Activated CD4-positive, alpha-beta memory T cell treated with anti-CD3 and anti-CD28 coated beads, Interleukin-2, amount 10 ng/mL, durations not matched to agents 7 days and 5 days (primary cell): ENCODE data around the gene LPP. TPM values are rescaled to one million over a fixed set of nuclear protein-coding genes. Genes with fewer than 3 reads are reported as not detected.

ENCODE experiments used
- CTCF ChIA-PET: fragments of 350-600 bp; sonication (Branson Sonifier 250); formaldehyde crosslinking; loops from one replicate; lab custom pipeline; 2021; ENCODE audit warnings: antibody characterized with exemption, inconsistent platforms; lab: Charles Lee
- POLR2A ChIA-PET: fragments of 350-600 bp; sonication (Branson Sonifier 250); formaldehyde crosslinking; loops from one replicate; lab custom pipeline; 2021; ENCODE audit warnings: antibody characterized with exemption; lab: Charles Lee
- DNase-seq: peaks from one replicate; pipeline ENCODE4 v3.0.0-alpha.2; 2020
- H3K27ac Mint-ChIP-seq: one replicate; pipeline ENCODE4 v1.8.0; 2021; ENCODE audit warnings: mild to moderate bottlenecking, mixed read lengths
- H3K27me3 Mint-ChIP-seq: one replicate; pipeline ENCODE4 v1.8.0; 2021; ENCODE audit warnings: mixed read lengths
- H3K36me3 Mint-ChIP-seq: one replicate; pipeline ENCODE4 v1.8.0; 2021; ENCODE audit warnings: low read depth, mixed read lengths
- H3K4me1 Mint-ChIP-seq: one replicate; pipeline ENCODE4 v1.8.0; 2021; ENCODE audit warnings: mixed read lengths
- H3K4me3 Mint-ChIP-seq: one replicate; pipeline ENCODE4 v1.8.0; 2021; ENCODE audit warnings: mild to moderate bottlenecking, mixed read lengths
- H3K9me3 Mint-ChIP-seq: one replicate; pipeline ENCODE4 v1.8.0; 2021; ENCODE audit warnings: mixed read lengths
- total RNA-seq, 2 experiments: library from RNA; stranded (reverse); gene quantifications; one replicate each; pipeline ENCODE4 v1.2.3, GENCODE V29; 2021

The LPP gene
- total RNA-seq, 2 experiments from 2014 or later, result 51.4 to 52.4 TPM

- Mint-ChIP-seq H3K36me3 (no peaks in the 10 kb centered on the region), H3K27me3 (no peaks in the 10 kb centered on the region), H3K9me3 (peaks cover 4% of the 10 kb centered on the region), H3K27ac (no peak overlapping the region), H3K4me1 (no peaks in the 10 kb centered on the region), H3K4me3 (no peak overlapping the region)
- ChIA-PET POLR2A (no interaction called here), CTCF (no interaction called here)
- no peak for DNase-seq
Measured at GRCh38 chr3:188814581-188814980, 660.6 kb downstream of the LPP start.

GRCh38 chr3:188817103-188817934, 663.4 kb downstream of the LPP start:
- Mint-ChIP-seq H3K4me3 (no peak overlapping the region), H3K4me1 (no peaks in the 10 kb centered on the region), H3K36me3 (no peaks in the 10 kb centered on the region), H3K27me3 (no peaks in the 10 kb centered on the region), H3K9me3 (no peaks in the 10 kb centered on the region), H3K27ac (no peak overlapping the region)
- DNase-seq, result no peak
- POLR2A ChIA-PET, result interaction anchor here (0.6 kb wide), 1 partner anchor 585 kb away, joined by 3 read pairs; no protein-coding TSS in a partner anchor
- CTCF ChIA-PET, result no interaction called here

DNA sequence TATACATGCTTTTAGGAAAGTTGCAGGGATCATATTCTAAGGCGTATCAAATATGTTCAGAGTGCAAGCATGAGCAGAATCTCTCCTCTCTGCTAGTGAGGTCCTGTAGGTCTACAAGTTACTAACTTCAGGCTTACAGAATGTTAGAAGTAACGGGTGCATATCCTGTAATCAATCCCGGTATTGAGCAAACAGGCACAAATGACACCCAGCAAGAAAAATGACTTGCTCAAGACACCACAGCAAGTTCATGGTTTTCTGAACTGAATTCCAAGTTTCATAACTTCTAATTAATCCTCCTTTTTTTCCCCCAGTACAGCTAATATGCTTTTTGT, 663.9 kb downstream of the LPP start:
- CTCF ChIA-PET, result no interaction called here
- Mint-ChIP-seq H3K36me3 (no peaks in the 10 kb centered on the region), H3K9me3 (no peaks in the 10 kb centered on the region), H3K4me3 (no peak overlapping the region), H3K27ac (no peak overlapping the region), H3K27me3 (no peaks in the 10 kb centered on the region), H3K4me1 (no peaks in the 10 kb centered on the region)
- DNase-seq, result no peak
- POLR2A ChIA-PET, result interaction anchor here (0.6 kb wide), 1 partner anchor 586 kb away, joined by 3 read pairs; no protein-coding TSS in a partner anchor

DNA sequence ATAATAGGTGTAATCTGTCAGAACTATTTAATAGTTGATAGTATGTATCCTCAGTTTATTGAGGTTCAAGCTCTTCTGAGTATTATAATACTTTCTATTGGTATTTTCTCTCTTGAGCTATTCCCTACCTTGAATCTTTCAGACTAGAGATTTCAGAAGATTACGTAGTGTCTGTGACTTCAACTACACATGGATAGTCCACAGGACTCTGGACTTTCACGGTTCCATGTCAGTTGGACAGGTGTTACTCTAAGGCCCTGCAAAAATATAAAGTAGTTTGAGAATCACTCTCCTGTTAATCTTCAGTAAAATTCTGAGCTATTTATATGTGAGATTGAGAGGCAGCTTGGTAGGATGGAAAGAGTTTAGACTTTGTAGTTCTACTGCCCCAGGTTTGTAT, 664.3 kb downstream of the LPP start:
- no peaks in the 10 kb centered on the region for H3K36me3 Mint-ChIP-seq
- no peaks in the 10 kb centered on the region for H3K9me3 Mint-ChIP-seq
- no peaks in the 10 kb centered on the region for H3K27me3 Mint-ChIP-seq
- no peak for DNase-seq
- no peak overlapping the region for H3K4me3 Mint-ChIP-seq
- POLR2A ChIA-PET, result no interaction called here
- no peaks in the 10 kb centered on the region for H3K4me1 Mint-ChIP-seq
- CTCF ChIA-PET, result interaction anchor here (1.3 kb wide), 1 partner anchor 1080 kb away, joined by 3 read pairs; no protein-coding TSS in a partner anchor
- no peak overlapping the region for H3K27ac Mint-ChIP-seq

DNA sequence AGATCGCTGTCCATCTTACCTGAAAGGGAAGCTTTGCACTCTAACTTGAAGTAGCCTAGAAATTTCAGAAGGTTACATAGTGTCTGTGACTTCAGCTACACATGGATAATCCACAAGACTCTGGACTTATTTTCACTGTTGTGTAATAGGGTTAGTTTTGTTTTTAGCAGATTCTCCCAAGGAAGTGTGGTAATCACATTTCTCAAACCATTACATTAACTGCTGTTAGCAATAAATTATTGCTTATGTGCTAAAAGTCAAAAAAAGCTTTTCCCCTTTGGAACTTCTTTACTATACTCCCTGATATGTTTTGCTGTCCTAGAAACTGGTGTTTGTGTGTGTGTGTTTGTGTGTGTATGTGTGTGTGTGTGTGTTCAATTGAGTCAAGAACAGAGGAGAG, 666.0 kb downstream of the LPP start:
- Mint-ChIP-seq H3K4me1 (no peaks in the 10 kb centered on the region), H3K27ac (no peak overlapping the region), H3K4me3 (no peak overlapping the region), H3K36me3 (no peaks in the 10 kb centered on the region), H3K9me3 (no peaks in the 10 kb centered on the region), H3K27me3 (no peaks in the 10 kb centered on the region)
- ChIA-PET CTCF (no interaction called here), POLR2A (no interaction called here)
- DNase-seq, result no peak

DNA sequence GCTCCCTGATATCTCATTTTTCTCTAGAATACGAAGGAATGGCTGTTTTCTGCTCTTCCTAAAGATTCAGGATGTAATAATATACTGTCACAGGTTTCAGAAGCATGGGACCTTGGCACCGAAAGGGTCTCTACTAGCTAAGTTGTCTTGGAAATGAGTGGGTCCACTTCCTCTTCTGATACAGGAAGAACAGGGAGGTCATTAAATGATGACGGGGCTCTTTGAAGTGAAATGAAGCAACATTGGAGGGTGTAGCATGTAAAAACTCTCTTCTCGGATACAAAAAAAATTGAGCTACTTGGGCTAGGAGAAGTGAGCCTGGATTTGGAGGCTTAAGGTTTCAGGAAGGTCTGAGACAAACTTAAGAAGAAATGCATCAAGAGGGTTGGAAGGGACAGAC, 668.0 kb downstream of the LPP start:
- no peak for DNase-seq
- H3K4me3 Mint-ChIP-seq, result no peak overlapping the region

GRCh38 chr3:188822411-188822810, 668.5 kb downstream of the LPP start:
- DNase-seq, result no peak
- H3K27me3 Mint-ChIP-seq, result no peaks in the 10 kb centered on the region
- H3K4me3 Mint-ChIP-seq, result no peak overlapping the region
- H3K36me3 Mint-ChIP-seq, result no peaks in the 10 kb centered on the region
- H3K27ac Mint-ChIP-seq, result no peak overlapping the region
- no peaks in the 10 kb centered on the region for H3K9me3 Mint-ChIP-seq
- CTCF ChIA-PET, result interaction anchor here (0.9 kb wide), 1 partner anchor 133 kb away, joined by 3 read pairs; no protein-coding TSS in a partner anchor
- peaks cover 3% of the 10 kb centered on the region for H3K4me1 Mint-ChIP-seq
- POLR2A ChIA-PET, result no interaction called here

More for the DNA sequence above, 668.0 kb downstream of the LPP start:
- ChIA-PET POLR2A (no interaction called here), CTCF (interaction anchor here (0.9 kb wide), 1 partner anchor 133 kb away, joined by 3 read pairs; no protein-coding TSS in a partner anchor)
- no peaks in the 10 kb centered on the region for H3K36me3 Mint-ChIP-seq
- peaks cover 3% of the 10 kb centered on the region for H3K4me1 Mint-ChIP-seq
- no peak overlapping the region for H3K27ac Mint-ChIP-seq
- no peaks in the 10 kb centered on the region for H3K27me3 Mint-ChIP-seq
- H3K9me3 Mint-ChIP-seq, result no peaks in the 10 kb centered on the region

- no peaks in the 10 kb centered on the region for H3K9me3 Mint-ChIP-seq
- H3K27ac Mint-ChIP-seq, result no peak overlapping the region
- H3K4me1 Mint-ChIP-seq, result peaks cover 3% of the 10 kb centered on the region
- no peak for DNase-seq
- POLR2A ChIA-PET, result no interaction called here
- no peak overlapping the region for H3K4me3 Mint-ChIP-seq
- H3K27me3 Mint-ChIP-seq, result no peaks in the 10 kb centered on the region
- CTCF ChIA-PET, result no interaction called here
- H3K36me3 Mint-ChIP-seq, result no peaks in the 10 kb centered on the region
Measured at GRCh38 chr3:188824566-188824965, 670.6 kb downstream of the LPP start.

GRCh38 chr3:188825901-188826300, 671.9 kb downstream of the LPP start:
- no peak overlapping the region for H3K27ac Mint-ChIP-seq
- no peaks in the 10 kb centered on the region for H3K36me3 Mint-ChIP-seq
- POLR2A ChIA-PET, result no interaction called here
- H3K27me3 Mint-ChIP-seq, result no peaks in the 10 kb centered on the region
- DNase-seq, result no peak
- H3K4me3 Mint-ChIP-seq, result no peak overlapping the region
- peaks cover 3% of the 10 kb centered on the region for H3K4me1 Mint-ChIP-seq
- H3K9me3 Mint-ChIP-seq, result no peaks in the 10 kb centered on the region
- CTCF ChIA-PET, result no interaction called here

GRCh38 chr3:188826574-188826973, 672.6 kb downstream of the LPP start:
- ChIA-PET POLR2A (no interaction called here), CTCF (no interaction called here)
- DNase-seq, result no peak
- no peaks in the 10 kb centered on the region for H3K27me3 Mint-ChIP-seq
- H3K36me3 Mint-ChIP-seq, result no peaks in the 10 kb centered on the region
- H3K27ac Mint-ChIP-seq, result no peak overlapping the region
- H3K9me3 Mint-ChIP-seq, result no peaks in the 10 kb centered on the region
- H3K4me1 Mint-ChIP-seq, result peaks cover 3% of the 10 kb centered on the region
- H3K4me3 Mint-ChIP-seq, result no peak overlapping the region

DNA sequence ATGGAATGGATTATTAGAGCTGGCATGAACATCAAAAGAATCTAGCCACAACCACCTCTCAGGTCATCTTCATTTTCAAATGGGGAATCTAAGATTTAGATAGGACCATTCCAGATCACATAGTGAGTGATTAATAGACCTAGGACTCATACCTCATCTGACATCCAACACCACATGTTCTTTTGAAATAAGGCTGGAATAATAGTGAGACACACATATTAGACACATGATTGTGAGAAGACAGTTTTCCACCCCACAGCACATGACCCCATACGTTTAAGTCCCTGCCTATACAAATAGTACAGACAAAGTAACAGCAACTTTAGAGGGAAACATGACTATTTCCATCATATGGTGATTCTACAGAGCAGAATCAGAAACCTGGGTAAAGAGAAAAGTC, 673.1 kb downstream of the LPP start:
- CTCF ChIA-PET, result no interaction called here
- Mint-ChIP-seq H3K27me3 (no peaks in the 10 kb centered on the region), H3K9me3 (no peaks in the 10 kb centered on the region), H3K27ac (no peak overlapping the region), H3K4me1 (peaks cover 3% of the 10 kb centered on the region), H3K4me3 (no peak overlapping the region), H3K36me3 (no peaks in the 10 kb centered on the region)
- no peak for DNase-seq
- POLR2A ChIA-PET, result no interaction called here

DNA sequence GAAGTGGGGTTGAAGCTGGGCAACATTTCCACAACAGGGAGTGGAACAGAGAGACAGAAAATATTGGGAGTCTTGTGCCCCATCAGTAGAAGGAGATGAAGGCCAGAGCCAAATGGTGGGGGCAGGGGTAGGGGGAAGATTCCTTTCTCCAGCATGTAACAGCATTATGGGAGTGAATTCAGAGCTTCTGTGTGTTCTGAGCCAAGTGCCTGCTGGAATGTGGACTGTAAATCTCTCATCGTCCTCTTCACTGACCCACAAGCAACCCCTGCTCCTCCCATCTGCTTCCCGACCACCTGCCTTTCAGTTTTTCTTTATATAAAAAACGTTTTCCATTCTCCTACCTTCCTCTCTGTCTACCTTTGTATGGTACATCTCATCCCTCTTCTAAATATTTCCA, 673.6 kb downstream of the LPP start:
- ChIA-PET POLR2A (no interaction called here), CTCF (interaction anchor here (1.1 kb wide), 1 partner anchor 1088 kb away, joined by 3 read pairs; no protein-coding TSS in a partner anchor)
- Mint-ChIP-seq H3K36me3 (no peaks in the 10 kb centered on the region), H3K9me3 (no peaks in the 10 kb centered on the region), H3K4me1 (peaks cover 3% of the 10 kb centered on the region), H3K4me3 (no peak overlapping the region), H3K27ac (no peak overlapping the region), H3K27me3 (no peaks in the 10 kb centered on the region)
- no peak for DNase-seq

GRCh38 chr3:188829130-188829529, 675.2 kb downstream of the LPP start:
- CTCF ChIA-PET, result interaction anchor here (1.5 kb wide), 1 partner anchor 1089 kb away, joined by 3 read pairs; no protein-coding TSS in a partner anchor
- Mint-ChIP-seq H3K27ac (no peak overlapping the region), H3K27me3 (no peaks in the 10 kb centered on the region), H3K4me1 (peaks cover 3% of the 10 kb centered on the region), H3K9me3 (no peaks in the 10 kb centered on the region), H3K36me3 (no peaks in the 10 kb centered on the region), H3K4me3 (no peak overlapping the region)
- no peak for DNase-seq
- POLR2A ChIA-PET, result no interaction called here

DNA sequence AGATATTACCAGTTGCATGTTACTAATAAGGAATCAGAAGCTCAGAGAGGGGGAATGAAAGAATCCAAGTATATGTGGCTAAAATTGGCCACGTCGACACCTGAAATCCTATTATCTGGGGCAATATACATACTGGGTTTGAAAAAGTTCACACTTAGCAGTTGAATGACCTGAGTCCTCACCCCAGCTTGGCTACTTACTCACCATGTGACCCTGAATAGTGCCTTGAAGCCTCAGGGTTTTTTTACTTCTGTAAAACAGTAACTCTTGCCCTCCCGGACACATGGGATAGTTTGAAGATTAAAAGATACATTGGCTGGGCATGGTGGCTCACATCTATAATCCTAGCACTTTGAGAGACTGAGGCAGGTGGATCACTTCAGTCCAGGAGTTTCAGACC, 675.6 kb downstream of the LPP start:
- H3K9me3 Mint-ChIP-seq, result no peaks in the 10 kb centered on the region
- no peaks in the 10 kb centered on the region for H3K27me3 Mint-ChIP-seq
- CTCF ChIA-PET, result interaction anchor here (1.5 kb wide), 1 partner anchor 1089 kb away, joined by 3 read pairs; no protein-coding TSS in a partner anchor
- H3K4me1 Mint-ChIP-seq, result peaks cover 6% of the 10 kb centered on the region
- POLR2A ChIA-PET, result no interaction called here
- DNase-seq, result no peak
- H3K36me3 Mint-ChIP-seq, result no peaks in the 10 kb centered on the region
- no peak overlapping the region for H3K27ac Mint-ChIP-seq
- no peak overlapping the region for H3K4me3 Mint-ChIP-seq
